Tibial nerve (tissue), 4 donors: ENCODE measurements around the gene KCNK1. TPM values are rescaled to one million over a fixed set of nuclear protein-coding genes. Genes with fewer than 3 reads are reported as not detected.

ENCODE experiments used
- DNase-seq, 2 donors: peaks; one replicate each; pipeline ENCODE4 v3.0.0-alpha.2; 2019; ENCODE audit warnings: low spot score in 2 of 2
- H3K27ac ChIP-seq, 4 donors: fragments of 200-600 bp; sonication (generic) in 3 of 4; one replicate each; pipeline ENCODE4 v1.5.1; 2017 to 2019; ENCODE audit warnings: mild to moderate bottlenecking in 1 of 4
- H3K27me3 ChIP-seq, 2 donors: fragments of 200-600 bp; sonication (generic) in 1 of 2; one replicate each; pipeline versions ENCODE4 v1.5.1 to v1.6.0; 2017 to 2019
- H3K36me3 ChIP-seq, 3 donors: fragments of 200-600 bp; sonication (generic); one replicate each; pipeline ENCODE4 v1.5.1; 2018 to 2019
- H3K4me1 ChIP-seq, 4 donors: fragments of 200-600 bp; sonication (generic) in 3 of 4; one replicate each; pipeline ENCODE4 v1.5.1; 2017 to 2019
- H3K4me3 ChIP-seq, 4 donors: fragments of 200-600 bp; sonication (generic) in 3 of 4; one replicate each; pipeline ENCODE4 v1.5.1; 2017 to 2019; ENCODE audit warnings: mild to moderate bottlenecking in 1 of 4, moderate library complexity in 1 of 4
- H3K9me3 ChIP-seq, 4 donors: fragments of 200-600 bp; sonication (generic) in 3 of 4; one replicate each; pipeline ENCODE4 v1.5.1; 2017 to 2019
- EP300 ChIP-seq, 2 donors: sonication (generic); formaldehyde crosslinking; IDR thresholded peaks; one replicate each; pipeline ENCODE4 v1.6.1; 2017; ENCODE audit warnings: antibody characterized with exemption in 2 of 2, mild to moderate bottlenecking in 1 of 2
- POLR2A ChIP-seq, 2 donors: fragments of 450-650 bp; IDR thresholded peaks; one replicate each; pipeline ENCODE4 v1.6.1; 2017; ENCODE audit warnings: antibody characterized with exemption in 2 of 2, mild to moderate bottlenecking in 2 of 2, moderate library complexity in 2 of 2
- whole genome bisulfite sequencing, 2 donors: methylation state at CpG; one replicate each; pipeline ENCODE4 v1.1.5; 2018; 5-methylcytosine and 5-hydroxymethylcytosine counted together
- total RNA-seq, 4 donors: library from RNA; depleted of rRNA; stranded (reverse); fragments of >200 nt; gene quantifications; one replicate each; pipeline ENCODE4 v1.1.0, GENCODE V29; 2016
- TF ChIP-seq, protein P1 (sequence below), 5 experiments: fragments of 200-600 bp in 3 of 5; fragments of 450-650 bp in 2 of 5; sonication (generic) in 3 of 5; IDR thresholded peaks; one replicate each; pipeline ENCODE4 v1.5.1; 2016 to 2019; ENCODE audit warnings: antibody characterized with exemption in 5 of 5, mild to moderate bottlenecking in 3 of 5, moderate library complexity in 2 of 5

KCNK1 gene
- total RNA-seq, 4 donors from 2014 or later: 3.7 to 6.5 (median 4.9) TPM

DNA sequence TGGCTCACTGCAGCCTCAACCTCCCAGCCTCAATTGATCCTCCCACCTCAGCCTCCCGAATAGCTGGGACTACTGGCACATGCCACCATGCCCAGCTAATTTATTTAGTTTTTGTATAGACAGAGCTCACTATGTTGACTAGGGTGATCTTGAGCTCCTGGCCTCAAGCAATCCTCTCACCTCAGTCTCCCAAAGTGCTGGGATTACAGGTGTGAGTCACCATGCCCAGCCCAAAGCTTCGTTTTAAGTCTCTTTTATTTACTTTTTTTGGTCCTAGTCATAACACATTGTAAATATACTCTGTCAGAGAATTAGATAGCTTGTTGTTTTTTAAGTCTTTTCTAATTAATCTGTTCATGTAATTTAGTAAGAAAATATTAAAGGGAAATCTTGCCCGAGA lies 42.8 kb downstream of the KCNK1 start:
- Histone ChIP-seq H3K27ac (no peak overlapping the region), H3K36me3 (no peaks in the 10 kb centered on the region), H3K9me3 (no peaks in the 10 kb centered on the region), H3K4me1 (no peaks in the 10 kb centered on the region), H3K27me3 (no peaks in the 10 kb centered on the region), H3K4me3 (no peak overlapping the region)
- TF ChIP-seq, protein P1, sequence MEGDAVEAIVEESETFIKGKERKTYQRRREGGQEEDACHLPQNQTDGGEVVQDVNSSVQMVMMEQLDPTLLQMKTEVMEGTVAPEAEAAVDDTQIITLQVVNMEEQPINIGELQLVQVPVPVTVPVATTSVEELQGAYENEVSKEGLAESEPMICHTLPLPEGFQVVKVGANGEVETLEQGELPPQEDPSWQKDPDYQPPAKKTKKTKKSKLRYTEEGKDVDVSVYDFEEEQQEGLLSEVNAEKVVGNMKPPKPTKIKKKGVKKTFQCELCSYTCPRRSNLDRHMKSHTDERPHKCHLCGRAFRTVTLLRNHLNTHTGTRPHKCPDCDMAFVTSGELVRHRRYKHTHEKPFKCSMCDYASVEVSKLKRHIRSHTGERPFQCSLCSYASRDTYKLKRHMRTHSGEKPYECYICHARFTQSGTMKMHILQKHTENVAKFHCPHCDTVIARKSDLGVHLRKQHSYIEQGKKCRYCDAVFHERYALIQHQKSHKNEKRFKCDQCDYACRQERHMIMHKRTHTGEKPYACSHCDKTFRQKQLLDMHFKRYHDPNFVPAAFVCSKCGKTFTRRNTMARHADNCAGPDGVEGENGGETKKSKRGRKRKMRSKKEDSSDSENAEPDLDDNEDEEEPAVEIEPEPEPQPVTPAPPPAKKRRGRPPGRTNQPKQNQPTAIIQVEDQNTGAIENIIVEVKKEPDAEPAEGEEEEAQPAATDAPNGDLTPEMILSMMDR (IDR thresholded peaks at IDR 0.05): no peak
- TF ChIP-seq POLR2A (IDR thresholded peaks at IDR 0.05) (no peak), EP300 (IDR thresholded peaks at IDR 0.05) (no peak)
- 95% methylated on average over 3 of the region's 3 CpGs for WGBS, 2 donors
- DNase-seq: no peak

DNA sequence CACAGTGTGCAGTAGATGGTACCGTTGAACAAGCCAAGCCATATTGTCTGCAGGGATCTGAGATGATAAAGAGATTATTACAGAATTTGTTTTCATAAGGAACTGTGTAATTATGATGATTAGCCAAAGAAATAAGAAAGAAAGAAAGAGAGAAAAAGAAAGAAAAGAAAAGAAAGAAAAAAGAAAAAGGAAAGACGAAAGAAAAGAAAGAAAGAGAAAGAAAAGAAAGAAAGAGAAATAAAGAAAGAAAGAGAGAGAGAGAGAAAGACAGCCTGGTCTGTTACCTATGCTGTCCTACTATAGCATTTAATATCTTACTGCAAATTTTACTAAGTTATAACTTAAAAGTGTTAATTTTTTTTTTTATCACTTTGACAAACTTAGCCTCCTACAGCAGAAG lies 43.6 kb downstream of the KCNK1 start:
- no peaks in the 10 kb centered on the region for H3K4me1 ChIP-seq
- H3K9me3 ChIP-seq: no peaks in the 10 kb centered on the region
- 79 to 90% methylated on average over 2 of the region's 2 CpGs for WGBS, 2 donors
- no peak for DNase-seq
- TF ChIP-seq EP300 (IDR thresholded peaks at IDR 0.05) (no peak), POLR2A (IDR thresholded peaks at IDR 0.05) (no peak)
- TF ChIP-seq, protein P1 (IDR thresholded peaks at IDR 0.05): no peak
- no peaks in the 10 kb centered on the region for H3K36me3 ChIP-seq
- H3K27ac ChIP-seq: no peak overlapping the region
- no peak overlapping the region for H3K4me3 ChIP-seq
- no peaks in the 10 kb centered on the region for H3K27me3 ChIP-seq

DNA sequence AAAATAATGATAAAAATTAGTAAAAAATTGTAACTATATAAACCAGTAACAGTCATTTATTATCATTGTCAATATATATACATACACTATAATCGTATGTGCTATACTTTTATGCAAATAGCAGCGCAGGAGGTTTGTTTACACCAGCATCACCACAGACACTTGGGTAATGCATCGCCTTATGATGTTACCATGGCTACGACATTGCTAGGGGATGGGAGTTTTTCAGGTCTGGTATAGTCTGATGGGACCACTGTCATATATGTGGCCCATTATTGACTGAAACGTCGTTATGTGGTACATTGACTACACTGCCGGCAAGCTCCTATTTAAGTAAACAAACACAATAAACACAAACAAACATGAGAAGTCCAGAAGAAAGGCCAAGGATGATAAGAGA lies 45.6 kb downstream of the KCNK1 start:
- Histone ChIP-seq H3K4me1 (no peaks in the 10 kb centered on the region), H3K27me3 (no peaks in the 10 kb centered on the region), H3K9me3 (no peaks in the 10 kb centered on the region), H3K4me3 (no peak overlapping the region), H3K36me3 (no peaks in the 10 kb centered on the region), H3K27ac (no peak overlapping the region)
- TF ChIP-seq POLR2A (IDR thresholded peaks at IDR 0.05) (no peak), EP300 (IDR thresholded peaks at IDR 0.05) (no peak)
- TF ChIP-seq, protein P1 (IDR thresholded peaks at IDR 0.05): no peak
- no peak for DNase-seq
- WGBS, 2 donors: 92 to 93% methylated on average over 7 of the region's 7 CpGs

DNA sequence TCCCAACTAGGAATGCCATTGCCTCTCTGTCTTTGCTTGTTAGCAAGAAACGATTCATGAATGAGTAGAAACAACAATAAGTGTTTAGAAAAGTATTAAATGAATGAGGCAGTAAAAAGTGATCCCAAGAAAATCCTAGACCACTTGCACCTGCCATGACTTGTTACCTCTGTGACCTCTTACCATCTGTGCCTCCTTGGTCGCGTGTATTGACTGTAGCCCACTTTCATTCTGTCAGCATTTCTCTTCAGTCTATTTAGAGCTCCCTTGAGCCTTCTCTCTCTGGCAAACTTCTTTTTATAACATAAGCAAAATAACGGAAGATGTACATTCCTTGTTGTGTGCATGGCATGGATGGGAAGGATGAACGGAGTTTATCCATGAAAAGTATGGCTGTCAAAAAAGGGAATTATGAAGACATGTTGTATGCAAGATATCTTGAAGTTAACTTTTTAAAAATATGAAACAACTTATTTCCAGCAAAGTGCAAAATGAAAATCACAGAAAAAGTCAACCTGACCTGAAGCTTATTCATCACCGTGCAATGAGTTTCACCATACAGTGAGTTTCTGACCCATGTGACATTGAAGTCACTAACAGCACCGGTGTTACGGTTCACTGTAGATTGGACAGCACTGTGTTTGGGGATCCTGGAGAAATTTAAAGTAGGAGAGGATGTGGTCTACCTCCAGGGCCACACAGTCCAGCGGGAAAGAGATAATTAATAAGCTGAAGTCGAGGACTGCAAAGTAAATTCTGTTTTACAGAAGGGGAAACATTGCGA lies 47.7 kb downstream of the KCNK1 start:
- 86 to 89% methylated on average over 11 of the region's 11 CpGs for WGBS, 2 donors
- TF ChIP-seq POLR2A (IDR thresholded peaks at IDR 0.05) (no peak), EP300 (IDR thresholded peaks at IDR 0.05) (no peak)
- TF ChIP-seq, protein P1 (IDR thresholded peaks at IDR 0.05): no peak
- H3K4me3 ChIP-seq: no peak overlapping the region
- H3K36me3 ChIP-seq: no peaks in the 10 kb centered on the region
- no peak for DNase-seq
- no peaks in the 10 kb centered on the region for H3K4me1 ChIP-seq
- H3K9me3 ChIP-seq: no peaks in the 10 kb centered on the region
- no peak overlapping the region for H3K27ac ChIP-seq
- H3K27me3 ChIP-seq: no peaks in the 10 kb centered on the region

DNA sequence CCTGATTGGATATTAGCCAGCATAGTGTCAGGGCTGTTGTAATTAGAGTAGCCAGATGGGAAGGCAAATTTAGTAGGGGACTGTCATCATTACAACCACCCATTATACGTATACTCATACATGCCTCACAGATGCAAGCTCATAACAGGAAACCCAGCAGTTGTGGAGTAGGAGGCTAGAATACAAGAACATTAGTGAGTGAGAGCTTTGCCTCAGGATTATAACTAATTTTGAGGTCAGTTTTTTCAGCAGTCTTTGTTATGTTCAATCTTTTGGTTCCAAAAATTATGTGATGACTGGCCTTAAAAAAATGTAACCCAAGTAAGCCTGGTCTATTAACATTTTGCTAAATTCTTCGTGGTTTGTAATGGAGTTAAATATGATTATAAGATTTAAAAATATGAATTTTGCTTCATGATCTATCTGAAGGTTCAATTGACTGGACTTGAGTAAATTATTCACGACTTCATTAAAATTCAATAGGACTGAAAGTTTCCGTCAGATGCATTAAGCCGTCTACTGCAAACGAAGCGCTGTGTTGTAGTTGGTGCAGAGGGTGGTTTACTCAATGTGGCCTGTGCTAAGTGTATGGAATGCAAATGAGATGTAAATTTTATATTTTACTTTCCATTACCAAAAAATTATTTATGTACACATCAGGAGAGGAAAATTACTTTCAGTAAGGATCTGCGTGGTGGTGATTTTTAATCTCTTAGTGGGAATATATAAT lies 48.8 kb downstream of the KCNK1 start:
- Histone ChIP-seq H3K4me3 (no peak overlapping the region), H3K27me3 (no peaks in the 10 kb centered on the region), H3K36me3 (no peaks in the 10 kb centered on the region), H3K9me3 (no peaks in the 10 kb centered on the region), H3K27ac (no peak overlapping the region), H3K4me1 (no peaks in the 10 kb centered on the region)
- 80% methylated on average over 8 of the region's 8 CpGs for WGBS, 2 donors
- DNase-seq: no peak
- TF ChIP-seq EP300 (IDR thresholded peaks at IDR 0.05): no peak
- TF ChIP-seq, protein P1 (IDR thresholded peaks at IDR 0.05): no peak
- no peak for TF ChIP-seq POLR2A (IDR thresholded peaks at IDR 0.05)
